Panc1 (cell line): ENCODE results near the gene CDHR4. TPM values are rescaled to one million over a fixed set of nuclear protein-coding genes. Genes with fewer than 3 reads are reported as not detected.
A peak's percentile ranks its signal among the peaks of the same experiment; 100 is the strongest.

Experiments
- ATAC-seq: fragments of 200-7000 bp; cut with Tn5 transposase; 2 replicates; pipeline ENCODE4 v1.9.1; 2020; ENCODE audit warnings: mild to moderate bottlenecking, moderate library complexity
- BruUV-seq: library from RNA; stranded (reverse); fragments of 400-500 nt; replicated peaks from 2 replicates; lab custom pipeline; 2021; lab: Mats Ljungman, UMichigan
- CTCF ChIA-PET: fragments of 300-600 bp; sonication (Branson Sonifier 250); formaldehyde crosslinking; loops from one replicate; lab custom pipeline; 2022; ENCODE audit warnings: antibody characterized with exemption; lab: Charles Lee
- POLR2A ChIA-PET: fragments of 300-600 bp; sonication (Branson Sonifier 250); formaldehyde crosslinking; loops from one replicate; lab custom pipeline; 2022; ENCODE audit warnings: antibody characterized with exemption; lab: Charles Lee
- DNase-seq: peaks from one replicate; pipeline ENCODE4 v3.0.0-alpha.2; 2010; ENCODE audit warnings: low read depth, low spot score
- H3K27ac ChIP-seq: 2 replicates; pipeline ENCODE4 v1.5.1; 2011; ENCODE audit warnings: mild to moderate bottlenecking, low read length, inconsistent platforms
- H3K27me3 ChIP-seq: fragments of 200-500 bp; sonication (Bioruptor generic); 2 replicates; pipeline ENCODE4 v1.6.0; 2014; ENCODE audit warnings: low read length, inconsistent platforms; ENCODE audit not compliant: control insufficient read depth, insufficient read depth
- H3K36me3 ChIP-seq: fragments of 200-500 bp; sonication (Bioruptor generic); 2 replicates; pipeline ENCODE4 v1.5.1; 2014; ENCODE audit warnings: inconsistent platforms, mild to moderate bottlenecking, low read length, moderate library complexity; ENCODE audit not compliant: control insufficient read depth, insufficient read depth
- H3K4me1 ChIP-seq: 2 replicates; pipeline ENCODE4 v1.5.1; 2011; ENCODE audit warnings: inconsistent platforms, mild to moderate bottlenecking, low read length, moderate library complexity; ENCODE audit not compliant: control insufficient read depth, insufficient read depth
- H3K4me3 ChIP-seq, 2 experiments: 2 replicates each; pipeline ENCODE4 v1.5.1; 2011 to 2012; ENCODE audit warnings: low read depth in 2 of 2, low read length in 2 of 2, mild to moderate bottlenecking in 2 of 2, inconsistent platforms in 1 of 2, moderate library complexity in 1 of 2
- H3K9me3 ChIP-seq: fragments of 200-500 bp; sonication (Bioruptor generic); 2 replicates; pipeline ENCODE4 v1.5.1; 2014; ENCODE audit warnings: low read depth, mild to moderate bottlenecking, inconsistent platforms, low read length, moderate library complexity; ENCODE audit not compliant: control insufficient read depth, insufficient read depth
- CTCF ChIP-seq: fragments of 450-650 bp; IDR thresholded peaks from 2 replicates; pipeline ENCODE4 v1.5.1; 2017; ENCODE audit warnings: mild to moderate bottlenecking
- POLR2AphosphoS5 ChIP-seq: IDR thresholded peaks from 2 replicates; pipeline ENCODE4 v1.6.1; 2012; ENCODE audit warnings: mild to moderate bottlenecking, low read depth, low read length, moderate library complexity
- REST ChIP-seq, 2 experiments: IDR thresholded peaks; 2 replicates each; pipeline ENCODE4 v1.6.1; 2011 to 2012; ENCODE audit warnings: low read depth in 2 of 2, control low read depth in 1 of 2, low read length in 1 of 2, mild to moderate bottlenecking in 1 of 2, moderate library complexity in 1 of 2; ENCODE audit not compliant: insufficient read depth in 1 of 2
- SIN3A ChIP-seq: IDR thresholded peaks from 2 replicates; pipeline ENCODE4 v1.6.1; 2012; ENCODE audit warnings: low read depth, mild to moderate bottlenecking, low read length, moderate library complexity, borderline replicate concordance; ENCODE audit not compliant: insufficient read depth
- TCF7L2 ChIP-seq: IDR thresholded peaks from 2 replicates; pipeline ENCODE4 v1.6.1; 2011; ENCODE audit warnings: mild to moderate bottlenecking, low read depth, low read length, inconsistent platforms
- in situ Hi-C: cut with HindIII; loops from 2 replicates; pipeline ENCODE4 v1.10.0; 2016; ENCODE audit warnings: low sequenced_read_pairs, low pct_unique_long_range_greater_than_20kb
- intact Hi-C: fragments of 100-400 bp; cut with micrococcal nuclease; formaldehyde crosslinking; loops from one replicate; pipeline ENCODE4 v1.10.0; 2022; ENCODE audit not compliant: unreplicated experiment
- total RNA-seq: library from RNA; stranded (reverse); gene quantifications from one replicate; pipeline ENCODE4 v1.2.1, GENCODE V29; 2021; ENCODE audit not compliant: unreplicated experiment

The CDHR4 gene
- total RNA-seq, 1 experiment from 2014 or later: not detected

GRCh38 chr3:49794431-49794830 lies 5.2 kb downstream of the CDHR4 start:
- POLR2A ChIA-PET: no interaction called here
- intact Hi-C loops (no loop called here), in situ Hi-C loops (no loop called here)
- Histone ChIP-seq H3K4me3 (no peak overlapping the region), H3K9me3 (no peaks in the 10 kb centered on the region), H3K27me3 (no peaks in the 10 kb centered on the region), H3K36me3 (no peaks in the 10 kb centered on the region), H3K4me1 (no peaks in the 10 kb centered on the region), H3K27ac (no peak overlapping the region)
- CTCF ChIA-PET: no interaction called here
- ATAC-seq: peak; percentile 46; the same call in 1 of the 2 replicates
- no TSS peak for BruUV-seq
- no peak for DNase-seq
- no peak for TF ChIP-seq POLR2AphosphoS5
- no peak for TF ChIP-seq SIN3A
- no peak for TF ChIP-seq CTCF
- no peak for TF ChIP-seq TCF7L2
- TF ChIP-seq REST (IDR thresholded peaks at IDR 0.05; ENCODE audit: insufficient read depth in 1 of 2, low read depth in 2 of 2, low read length in 1 of 2): no peak

- Histone ChIP-seq H3K27me3 (no peaks in the 10 kb centered on the region), H3K4me3 (no peak overlapping the region), H3K9me3 (no peaks in the 10 kb centered on the region), H3K4me1 (no peaks in the 10 kb centered on the region), H3K27ac (no peak overlapping the region), H3K36me3 (no peaks in the 10 kb centered on the region)
- no peak for DNase-seq
- ChIA-PET CTCF (no interaction called here), POLR2A (no interaction called here)
- TF ChIP-seq TCF7L2 (no peak), CTCF (no peak), POLR2AphosphoS5 (no peak), REST (IDR thresholded peaks at IDR 0.05; ENCODE audit: insufficient read depth in 1 of 2, low read depth in 2 of 2, low read length in 1 of 2) (no peak), SIN3A (no peak)
- intact Hi-C loops (no loop called here), in situ Hi-C loops (no loop called here)
- ATAC-seq: no peak
- no TSS peak for BruUV-seq
Measured at GRCh38 chr3:49793486-49794085, 6.1 kb downstream of the CDHR4 start.
